ENCODE data around the gene WDTC1.

Gene WDTC1

DNA sequence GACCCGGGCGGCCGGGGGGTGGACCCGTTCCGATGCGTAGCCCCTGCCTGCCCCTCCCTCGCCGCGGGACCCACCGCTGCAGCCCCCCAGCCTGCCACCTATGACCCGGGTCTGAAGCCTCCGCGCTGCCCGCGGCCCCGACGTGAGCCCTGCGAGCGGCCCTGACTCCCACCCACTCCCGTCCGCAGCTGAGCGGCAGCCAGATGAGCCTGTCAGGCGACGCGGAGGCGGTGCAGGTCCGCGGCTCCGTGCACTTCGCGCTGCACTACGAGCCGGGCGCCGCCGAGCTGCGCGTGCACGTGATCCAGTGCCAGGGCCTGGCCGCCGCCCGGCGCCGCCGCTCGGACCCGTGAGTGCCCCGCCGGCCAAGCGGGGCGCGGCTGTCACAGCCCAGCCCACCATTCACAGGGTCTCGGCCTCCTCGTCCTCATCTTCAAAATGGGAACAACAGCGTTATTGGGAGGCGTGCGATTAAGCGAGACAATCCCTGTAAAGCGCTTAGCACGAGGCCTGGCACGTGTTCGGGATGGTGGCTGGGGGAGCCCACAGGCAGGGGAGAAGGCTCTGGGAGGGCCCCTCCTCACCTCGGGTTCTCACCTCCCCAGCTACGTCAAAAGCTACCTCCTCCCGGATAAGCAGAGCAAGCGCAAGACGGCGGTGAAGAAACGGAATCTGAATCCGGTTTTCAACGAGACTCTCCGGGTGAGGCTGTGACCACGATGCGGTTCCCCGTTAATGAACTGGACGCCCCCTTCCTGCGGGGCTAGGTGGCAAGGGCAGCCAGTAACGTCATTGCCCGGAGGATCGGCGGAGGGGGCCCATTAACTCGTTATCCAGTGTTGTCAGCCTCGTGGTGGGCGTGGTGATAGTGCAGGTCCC lies 115.6 kb downstream of the WDTC1 start:
- no peaks in the 10 kb centered on the region for H3K36me3 ChIP-seq (ENCODE audit: insufficient read depth, low read length)
- H3F3A ChIP-seq (ENCODE audit: insufficient read depth, low read length) = no peaks in the 10 kb centered on the region
- H3K9me2 ChIP-seq (ENCODE audit: low read depth, low read length) = no peaks in the 10 kb centered on the region
- no peak overlapping the region for H2AFZ ChIP-seq (ENCODE audit: low read length)
- no peaks in the 10 kb centered on the region for H3K27me3 ChIP-seq (ENCODE audit: insufficient read depth, low read length)
- H3K4me2 ChIP-seq (ENCODE audit: low read length) = no peak overlapping the region
- no peak overlapping the region for H3K4me3 ChIP-seq (ENCODE audit: low read depth, low read length, poor library complexity, severe bottlenecking)
- H3K4me1 ChIP-seq (ENCODE audit: insufficient read depth, low read length, severe bottlenecking) = peaks cover 7% of the 10 kb centered on the region
- no peak overlapping the region for H3K27ac ChIP-seq (ENCODE audit: low read depth, low read length, poor library complexity, severe bottlenecking)
- no peaks in the 10 kb centered on the region for H4K20me1 ChIP-seq (ENCODE audit: insufficient read depth, low read length)
- no peaks in the 10 kb centered on the region for H3K9me3 ChIP-seq (ENCODE audit: low read length)
- no peaks in the 10 kb centered on the region for H3K79me2 ChIP-seq (ENCODE audit: insufficient read depth, low read length)
- no peak overlapping the region for H3K9ac ChIP-seq (ENCODE audit: low read length)
- TF ChIP-seq, protein P1, sequence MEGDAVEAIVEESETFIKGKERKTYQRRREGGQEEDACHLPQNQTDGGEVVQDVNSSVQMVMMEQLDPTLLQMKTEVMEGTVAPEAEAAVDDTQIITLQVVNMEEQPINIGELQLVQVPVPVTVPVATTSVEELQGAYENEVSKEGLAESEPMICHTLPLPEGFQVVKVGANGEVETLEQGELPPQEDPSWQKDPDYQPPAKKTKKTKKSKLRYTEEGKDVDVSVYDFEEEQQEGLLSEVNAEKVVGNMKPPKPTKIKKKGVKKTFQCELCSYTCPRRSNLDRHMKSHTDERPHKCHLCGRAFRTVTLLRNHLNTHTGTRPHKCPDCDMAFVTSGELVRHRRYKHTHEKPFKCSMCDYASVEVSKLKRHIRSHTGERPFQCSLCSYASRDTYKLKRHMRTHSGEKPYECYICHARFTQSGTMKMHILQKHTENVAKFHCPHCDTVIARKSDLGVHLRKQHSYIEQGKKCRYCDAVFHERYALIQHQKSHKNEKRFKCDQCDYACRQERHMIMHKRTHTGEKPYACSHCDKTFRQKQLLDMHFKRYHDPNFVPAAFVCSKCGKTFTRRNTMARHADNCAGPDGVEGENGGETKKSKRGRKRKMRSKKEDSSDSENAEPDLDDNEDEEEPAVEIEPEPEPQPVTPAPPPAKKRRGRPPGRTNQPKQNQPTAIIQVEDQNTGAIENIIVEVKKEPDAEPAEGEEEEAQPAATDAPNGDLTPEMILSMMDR (IDR thresholded peaks at IDR 0.05; ENCODE audit: low read length) = no peak
- TF ChIP-seq EZH2 (IDR thresholded peaks at IDR 0.05; ENCODE audit: borderline replicate concordance, low read length) = no peak

DNA sequence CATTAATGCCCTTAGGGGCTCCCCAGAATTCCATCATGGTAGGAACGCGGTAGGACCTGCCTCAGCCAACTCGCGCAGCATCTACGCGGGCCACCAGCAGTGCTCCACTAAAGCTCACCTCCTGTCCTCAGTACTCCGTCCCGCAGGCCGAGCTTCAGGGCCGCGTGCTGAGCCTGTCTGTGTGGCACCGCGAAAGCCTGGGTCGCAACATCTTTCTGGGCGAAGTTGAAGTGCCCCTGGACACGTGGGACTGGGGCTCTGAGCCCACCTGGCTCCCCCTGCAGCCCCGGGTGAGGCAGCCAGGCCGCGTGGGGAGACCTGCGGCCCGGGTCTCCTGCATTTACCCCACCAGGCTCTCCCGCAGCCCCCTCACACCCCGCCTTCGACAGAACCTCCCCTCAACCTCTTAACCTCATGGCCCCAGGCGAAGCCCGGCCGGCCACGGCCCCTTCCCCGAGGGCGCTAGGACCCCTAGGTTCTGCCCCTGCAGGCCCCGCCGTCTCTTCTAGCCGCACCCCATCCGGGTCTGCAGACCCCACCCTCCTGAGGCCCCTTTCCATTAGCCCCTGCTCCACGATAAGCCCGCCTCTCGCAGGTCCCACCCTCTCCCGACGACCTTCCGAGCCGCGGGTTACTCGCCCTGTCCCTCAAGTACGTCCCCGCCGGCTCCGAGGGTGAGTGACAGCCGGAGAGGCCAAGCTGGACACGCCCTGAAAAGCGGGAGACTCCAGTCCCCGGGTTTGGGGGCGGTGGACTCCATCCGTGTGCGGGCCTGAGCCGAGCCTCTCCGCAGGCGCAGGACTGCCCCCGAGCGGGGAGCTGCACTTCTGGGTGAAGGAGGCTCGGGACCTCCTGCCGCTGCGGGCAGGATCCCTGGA lies 116.5 kb downstream of the WDTC1 start:
- Histone ChIP-seq H3K27me3 (ENCODE audit: insufficient read depth, low read length) (no peaks in the 10 kb centered on the region), H3K9me2 (ENCODE audit: low read depth, low read length) (no peaks in the 10 kb centered on the region), H3K9me3 (ENCODE audit: low read length) (no peaks in the 10 kb centered on the region), H4K20me1 (ENCODE audit: insufficient read depth, low read length) (no peaks in the 10 kb centered on the region), H3K9ac (ENCODE audit: low read length) (no peak overlapping the region), H3K4me1 (ENCODE audit: insufficient read depth, low read length, severe bottlenecking) (peaks cover 16% of the 10 kb centered on the region), H2AFZ (ENCODE audit: low read length) (no peak overlapping the region), H3K27ac (ENCODE audit: low read depth, low read length, poor library complexity, severe bottlenecking) (no peak overlapping the region), H3F3A (ENCODE audit: insufficient read depth, low read length) (no peaks in the 10 kb centered on the region), H3K4me2 (ENCODE audit: low read length) (no peak overlapping the region), H3K4me3 (ENCODE audit: low read depth, low read length, poor library complexity, severe bottlenecking) (no peak overlapping the region), H3K79me2 (ENCODE audit: insufficient read depth, low read length) (no peaks in the 10 kb centered on the region), H3K36me3 (ENCODE audit: insufficient read depth, low read length) (no peaks in the 10 kb centered on the region)
- TF ChIP-seq, protein P1 (IDR thresholded peaks at IDR 0.05; ENCODE audit: low read length) = no peak
- TF ChIP-seq EZH2 (IDR thresholded peaks at IDR 0.05; ENCODE audit: borderline replicate concordance, low read length) = no peak

DNA sequence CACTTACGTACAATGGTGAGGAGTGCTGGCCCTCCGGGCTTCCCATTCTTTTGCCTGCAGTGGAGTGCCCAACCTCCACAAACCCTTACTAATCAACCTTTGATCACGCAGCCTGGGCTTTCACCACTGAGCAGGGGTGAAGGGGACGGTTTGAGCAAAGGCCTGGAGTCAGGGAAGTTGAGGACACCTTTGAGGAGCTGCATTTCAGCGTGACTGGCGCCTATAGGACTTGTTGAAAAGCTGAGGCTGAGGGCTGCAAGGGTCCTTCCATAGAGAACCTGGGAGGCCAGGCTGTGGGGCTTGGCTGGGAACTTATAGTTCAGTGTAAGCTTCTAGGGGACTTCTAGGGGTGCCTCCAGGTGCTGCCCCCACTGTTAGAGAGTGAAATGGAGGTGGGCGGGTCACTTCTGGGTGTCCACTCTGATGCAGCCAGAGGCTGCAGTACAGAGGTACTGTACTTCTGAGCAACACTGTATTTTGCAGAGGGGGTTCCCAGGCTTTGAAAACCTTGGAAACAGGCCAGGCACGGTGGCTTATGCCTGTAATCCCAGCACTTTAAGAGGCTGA lies 117.2 kb downstream of the WDTC1 start:
- Histone ChIP-seq H3K27me3 (ENCODE audit: insufficient read depth, low read length) (no peaks in the 10 kb centered on the region), H3K9me3 (ENCODE audit: low read length) (no peaks in the 10 kb centered on the region), H3K27ac (ENCODE audit: low read depth, low read length, poor library complexity, severe bottlenecking) (no peak overlapping the region), H3K4me2 (ENCODE audit: low read length) (no peak overlapping the region), H3K4me1 (ENCODE audit: insufficient read depth, low read length, severe bottlenecking) (peaks cover 23% of the 10 kb centered on the region), H3K9ac (ENCODE audit: low read length) (no peak overlapping the region), H4K20me1 (ENCODE audit: insufficient read depth, low read length) (no peaks in the 10 kb centered on the region), H3K79me2 (ENCODE audit: insufficient read depth, low read length) (no peaks in the 10 kb centered on the region), H3K36me3 (ENCODE audit: insufficient read depth, low read length) (no peaks in the 10 kb centered on the region), H3K9me2 (ENCODE audit: low read depth, low read length) (no peaks in the 10 kb centered on the region), H3F3A (ENCODE audit: insufficient read depth, low read length) (no peaks in the 10 kb centered on the region), H2AFZ (ENCODE audit: low read length) (no peak overlapping the region), H3K4me3 (ENCODE audit: low read depth, low read length, poor library complexity, severe bottlenecking) (no peak overlapping the region)
- TF ChIP-seq EZH2 (IDR thresholded peaks at IDR 0.05; ENCODE audit: borderline replicate concordance, low read length) = no peak
- TF ChIP-seq, protein P1 (IDR thresholded peaks at IDR 0.05; ENCODE audit: low read length) = no peak
